PFSK-1 (cell line): ENCODE results near the gene LRMDA.

Experiments used
- FOXP2 ChIP-seq: optimal IDR thresholded peaks from 2 replicates; pipeline ENCODE3; 2011; ENCODE audit warnings: borderline replicate concordance, control low read depth, inconsistent platforms; ENCODE audit not compliant: insufficient read depth; ENCODE audit errors: extremely low read length, extremely low read depth
- POLR2AphosphoS5 ChIP-seq: IDR thresholded peaks from 2 replicates; pipeline ENCODE4 v1.6.1; 2012; ENCODE audit warnings: low read depth, mild to moderate bottlenecking, control low read depth, low read length, moderate library complexity
- SIN3A ChIP-seq: IDR thresholded peaks from 2 replicates; pipeline ENCODE4 v1.6.1; 2012; ENCODE audit warnings: mild to moderate bottlenecking, low read length, moderate library complexity, borderline replicate concordance; ENCODE audit not compliant: insufficient read depth
- TAF1 ChIP-seq: IDR thresholded peaks from 2 replicates; pipeline ENCODE4 v1.6.1; 2012; ENCODE audit warnings: low read length, control low read depth, borderline replicate concordance; ENCODE audit not compliant: insufficient read depth
- TF ChIP-seq, protein P1 (sequence below), 2 experiments: IDR thresholded peaks; 2 replicates each; pipeline versions ENCODE4 v1.6.1 to v1.8.0; 2011 to 2012; ENCODE audit warnings: low read depth in 2 of 2, low read length in 2 of 2, control low read depth in 1 of 2, inconsistent platforms in 1 of 2, mild to moderate bottlenecking in 1 of 2, moderate library complexity in 1 of 2; ENCODE audit not compliant: insufficient read depth in 1 of 2

DNA sequence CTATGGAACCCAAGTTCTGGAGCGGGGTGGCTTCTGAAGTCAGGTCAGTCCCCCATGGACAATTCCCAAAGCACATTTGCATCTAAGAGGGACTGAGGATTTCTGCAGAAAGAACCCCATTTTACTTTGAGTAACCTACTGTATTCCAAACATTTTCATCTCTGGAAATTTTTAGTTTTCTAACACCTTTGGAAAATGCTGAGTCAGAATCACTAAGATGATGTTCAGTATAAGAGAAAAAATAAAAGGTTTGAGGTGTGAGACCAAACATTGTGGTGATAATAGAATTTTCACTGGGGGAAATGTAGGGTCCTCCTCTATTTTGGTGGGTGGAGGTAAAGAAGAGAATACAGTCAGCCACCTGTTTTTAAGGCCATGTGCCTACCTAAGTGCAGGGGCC, 227.1 kb downstream of the LRMDA start:
- TF ChIP-seq TAF1, result no peak
- TF ChIP-seq, protein P1, sequence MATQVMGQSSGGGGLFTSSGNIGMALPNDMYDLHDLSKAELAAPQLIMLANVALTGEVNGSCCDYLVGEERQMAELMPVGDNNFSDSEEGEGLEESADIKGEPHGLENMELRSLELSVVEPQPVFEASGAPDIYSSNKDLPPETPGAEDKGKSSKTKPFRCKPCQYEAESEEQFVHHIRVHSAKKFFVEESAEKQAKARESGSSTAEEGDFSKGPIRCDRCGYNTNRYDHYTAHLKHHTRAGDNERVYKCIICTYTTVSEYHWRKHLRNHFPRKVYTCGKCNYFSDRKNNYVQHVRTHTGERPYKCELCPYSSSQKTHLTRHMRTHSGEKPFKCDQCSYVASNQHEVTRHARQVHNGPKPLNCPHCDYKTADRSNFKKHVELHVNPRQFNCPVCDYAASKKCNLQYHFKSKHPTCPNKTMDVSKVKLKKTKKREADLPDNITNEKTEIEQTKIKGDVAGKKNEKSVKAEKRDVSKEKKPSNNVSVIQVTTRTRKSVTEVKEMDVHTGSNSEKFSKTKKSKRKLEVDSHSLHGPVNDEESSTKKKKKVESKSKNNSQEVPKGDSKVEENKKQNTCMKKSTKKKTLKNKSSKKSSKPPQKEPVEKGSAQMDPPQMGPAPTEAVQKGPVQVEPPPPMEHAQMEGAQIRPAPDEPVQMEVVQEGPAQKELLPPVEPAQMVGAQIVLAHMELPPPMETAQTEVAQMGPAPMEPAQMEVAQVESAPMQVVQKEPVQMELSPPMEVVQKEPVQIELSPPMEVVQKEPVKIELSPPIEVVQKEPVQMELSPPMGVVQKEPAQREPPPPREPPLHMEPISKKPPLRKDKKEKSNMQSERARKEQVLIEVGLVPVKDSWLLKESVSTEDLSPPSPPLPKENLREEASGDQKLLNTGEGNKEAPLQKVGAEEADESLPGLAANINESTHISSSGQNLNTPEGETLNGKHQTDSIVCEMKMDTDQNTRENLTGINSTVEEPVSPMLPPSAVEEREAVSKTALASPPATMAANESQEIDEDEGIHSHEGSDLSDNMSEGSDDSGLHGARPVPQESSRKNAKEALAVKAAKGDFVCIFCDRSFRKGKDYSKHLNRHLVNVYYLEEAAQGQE (IDR thresholded peaks at IDR 0.05; ENCODE audit: insufficient read depth in 1 of 2, low read depth in 2 of 2, low read length in 2 of 2), result no peak
- no peak for TF ChIP-seq FOXP2
- no peak for TF ChIP-seq POLR2AphosphoS5
- no peak for TF ChIP-seq SIN3A
